GM23338 (cell line): ENCODE data around the gene ZNF787. TPM values are rescaled to one million over a fixed set of nuclear protein-coding genes. Genes with fewer than 3 reads are reported as not detected.

Experiments used
- ATAC-seq: fragments of 200-7000 bp; cut with Tn5 transposase; 3 replicates; pipeline ENCODE4 v1.9.1; 2020
- DNase-seq: peaks from one replicate; pipeline ENCODE4 v3.0.0-alpha.2; 2015; ENCODE audit warnings: low spot score
- H2AFZ ChIP-seq: fragments of 200-600 bp; sonication (generic); 2 replicates; pipeline ENCODE4 v1.8.0; 2016; ENCODE audit warnings: antibody characterized with exemption, mild to moderate bottlenecking, moderate library complexity
- H3F3A ChIP-seq: fragments of 200-600 bp; sonication (generic); replicated peaks from 2 replicates; pipeline ENCODE4 v1.8.0; 2017; ENCODE audit warnings: antibody characterized with exemption, mixed run types, low read depth
- H3K27ac ChIP-seq: fragments of 200-600 bp; sonication (generic); 2 replicates; pipeline ENCODE4 v1.6.1; 2016; ENCODE audit warnings: low read depth
- H3K27me3 ChIP-seq: fragments of 200-600 bp; sonication (generic); 2 replicates; pipeline ENCODE4 v1.8.0; 2016; ENCODE audit warnings: mild to moderate bottlenecking, mixed run types, moderate library complexity; ENCODE audit not compliant: insufficient read depth
- H3K36me3 ChIP-seq: fragments of 200-600 bp; sonication (generic); 2 replicates; pipeline ENCODE4 v1.8.0; 2016; ENCODE audit warnings: mild to moderate bottlenecking; ENCODE audit not compliant: insufficient read depth
- H3K4me1 ChIP-seq: fragments of 200-600 bp; sonication (generic); 2 replicates; pipeline ENCODE4 v1.8.0; 2016; ENCODE audit warnings: mild to moderate bottlenecking, moderate library complexity; ENCODE audit not compliant: insufficient read depth
- H3K4me2 ChIP-seq: fragments of 200-600 bp; sonication (generic); 2 replicates; pipeline ENCODE4 v1.7.1; 2017; ENCODE audit warnings: mixed run types
- H3K4me3 ChIP-seq: fragments of 200-600 bp; sonication (generic); 2 replicates; pipeline ENCODE4 v1.6.1; 2016; ENCODE audit warnings: mixed run types
- H3K79me2 ChIP-seq: fragments of 200-600 bp; sonication (generic); replicated peaks from 2 replicates; pipeline ENCODE4 v1.8.0; 2017; ENCODE audit warnings: mild to moderate bottlenecking; ENCODE audit not compliant: insufficient read depth
- H3K9me2 ChIP-seq: fragments of 200-600 bp; sonication (generic); 2 replicates; pipeline ENCODE4 v1.8.0; 2017; ENCODE audit not compliant: insufficient read depth
- H4K20me1 ChIP-seq: fragments of 200-600 bp; sonication (generic); replicated peaks from 2 replicates; pipeline ENCODE4 v1.8.0; 2017; ENCODE audit warnings: mild to moderate bottlenecking; ENCODE audit not compliant: insufficient read depth
- H3K27ac Mint-ChIP-seq: 2 replicates; pipeline ENCODE4 v1.8.0; 2020; ENCODE audit warnings: inconsistent platforms, mild to moderate bottlenecking, moderate library complexity, mixed read lengths
- H3K27me3 Mint-ChIP-seq: 3 replicates; pipeline ENCODE4 v1.8.0; 2022; ENCODE audit warnings: low read depth, mild to moderate bottlenecking, moderate library complexity, mixed read lengths, inconsistent platforms; ENCODE audit not compliant: insufficient read depth, poor library complexity
- H3K36me3 Mint-ChIP-seq: 3 replicates; pipeline ENCODE4 v1.8.0; 2021; ENCODE audit warnings: low read depth, mild to moderate bottlenecking, inconsistent platforms, moderate library complexity, mixed read lengths
- H3K4me1 Mint-ChIP-seq: 3 replicates; pipeline ENCODE4 v1.8.0; 2020; ENCODE audit warnings: mild to moderate bottlenecking, inconsistent platforms, mixed read lengths
- H3K4me3 Mint-ChIP-seq: 3 replicates; pipeline ENCODE4 v1.8.0; 2021; ENCODE audit warnings: moderate library complexity, mild to moderate bottlenecking, inconsistent platforms, mixed read lengths
- H3K9me3 Mint-ChIP-seq: 3 replicates; pipeline ENCODE4 v1.8.0; 2020; ENCODE audit warnings: moderate library complexity, mild to moderate bottlenecking, inconsistent platforms, mixed read lengths
- CREB1 ChIP-seq: fragments of 250-450 bp; sonication (Bioruptor Pico); IDR thresholded peaks from 2 replicates; pipeline ENCODE4 v1.5.0; 2020; ENCODE audit warnings: low read depth, mild to moderate bottlenecking, moderate library complexity
- EZH2 ChIP-seq: fragments of 200-600 bp; sonication (generic); IDR thresholded peaks from one replicate; pipeline ENCODE4 v1.8.0; 2017; ENCODE audit warnings: antibody characterized with exemption, mild to moderate bottlenecking, low read depth; ENCODE audit not compliant: unreplicated experiment
- EZH2phosphoT487 ChIP-seq: fragments of 200-600 bp; sonication (generic); IDR thresholded peaks from one replicate; pipeline ENCODE4 v1.8.1; 2018; ENCODE audit warnings: antibody characterized with exemption; ENCODE audit not compliant: unreplicated experiment
- JUNB ChIP-seq: IDR thresholded peaks from one replicate; pipeline ENCODE4 v1.6.1; 2016; ENCODE audit warnings: antibody characterized with exemption; ENCODE audit not compliant: unreplicated experiment
- NANOG ChIP-seq: IDR thresholded peaks from 2 replicates; pipeline ENCODE4 v1.6.1; 2016; ENCODE audit warnings: antibody characterized with exemption, borderline replicate concordance
- POLR2AphosphoS5 ChIP-seq: IDR thresholded peaks from 2 replicates; pipeline ENCODE4 v1.6.1; 2016; ENCODE audit warnings: antibody characterized with exemption, low read depth
- STAT1 ChIP-seq: IDR thresholded peaks from one replicate; pipeline ENCODE4 v1.6.1; 2016; ENCODE audit warnings: antibody characterized with exemption; ENCODE audit not compliant: unreplicated experiment
- ZNF114 ChIP-seq: fragments of 250-450 bp; sonication (Bioruptor Pico); IDR thresholded peaks from 2 replicates; pipeline ENCODE4 v1.5.0; 2020; ENCODE audit warnings: mild to moderate bottlenecking, moderate library complexity
- ZNF331 ChIP-seq: fragments of 250-450 bp; sonication (Bioruptor Pico); IDR thresholded peaks from 2 replicates; pipeline ENCODE4 v1.5.0; 2020; ENCODE audit warnings: low read depth, mild to moderate bottlenecking, moderate library complexity
- polyA plus RNA-seq: library from polyadenylated mRNA; unstranded; fragments of >200 nt; fragmentation: Nextera tagmentation; extraction: Ambion mirVana; gene quantifications from 2 replicates; pipeline ENCODE4 v1.2.1, GENCODE V29; 2016
- total RNA-seq: library from RNA; depleted of rRNA; stranded (reverse); fragments of >200 nt; shearing (Covaris generic); gene quantifications from 2 replicates; pipeline ENCODE4 v1.2.3, GENCODE V29; 2014
- TF ChIP-seq, protein P1 (sequence below): IDR thresholded peaks from 2 replicates; pipeline ENCODE4 v1.6.1; 2016; ENCODE audit warnings: antibody characterized with exemption
- TF ChIP-seq, protein P2 (sequence below), 2 experiments: fragments of 200-600 bp in 1 of 2; sonication (generic) in 1 of 2; conservative IDR thresholded peaks; 2 replicates each; pipeline versions ENCODE4 v1.5.1 to v1.6.1; 2016 to 2017; ENCODE audit warnings: antibody characterized with exemption in 2 of 2, low read depth in 2 of 2, mild to moderate bottlenecking in 2 of 2, moderate library complexity in 1 of 2
- TF ChIP-seq, protein P3 (sequence below): IDR thresholded peaks from one replicate; pipeline ENCODE4 v1.6.1; 2018; ENCODE audit warnings: antibody characterized with exemption; ENCODE audit not compliant: unreplicated experiment
- TF ChIP-seq, protein P4 (sequence below): fragments of 250-450 bp; sonication (Bioruptor Pico); IDR thresholded peaks from 2 replicates; pipeline ENCODE4 v1.5.0; 2020; ENCODE audit warnings: mild to moderate bottlenecking, moderate library complexity

ZNF787 gene
- total and polyA plus RNA-seq, 2 experiments from 2014 or later = 12.5 to 44.6 TPM

DNA sequence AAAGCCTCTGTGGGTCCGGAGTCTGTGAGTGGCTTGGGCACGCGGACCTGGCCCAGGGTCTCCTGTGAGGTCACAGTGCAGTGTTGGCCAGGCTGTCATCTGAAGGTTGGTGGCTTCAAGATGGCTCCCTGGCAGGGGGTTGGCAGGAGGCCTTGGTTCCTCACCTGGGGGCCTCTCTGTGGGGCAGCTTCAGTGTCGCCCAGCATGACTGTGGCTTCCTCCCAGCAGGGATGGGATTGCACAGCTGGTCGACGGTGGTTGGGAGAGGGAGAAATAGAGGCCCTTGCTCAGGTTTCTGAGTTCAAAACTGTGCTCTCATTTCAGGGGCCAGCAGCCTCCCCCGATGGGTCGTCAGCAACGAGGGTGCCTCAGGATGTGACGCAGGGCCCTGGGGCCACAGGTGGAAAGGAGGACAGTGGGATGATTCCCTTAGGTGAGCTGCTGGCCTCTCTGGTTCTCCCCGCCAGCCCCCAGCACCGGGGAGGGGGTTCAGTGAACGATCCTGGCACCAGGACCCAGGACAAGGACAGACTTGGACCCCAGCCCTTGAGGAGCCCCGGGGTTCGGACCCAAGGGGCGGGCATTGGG lies 37.2 kb upstream of the ZNF787 start:
- no peak for ATAC-seq
- Mint-ChIP-seq H3K4me3 (no peak overlapping the region), H3K27me3 (peaks cover 1% of the 10 kb centered on the region), H3K9me3 (no peaks in the 10 kb centered on the region; the same call in 1 of the 3 replicates), H3K4me1 (peaks cover 8% of the 10 kb centered on the region), H3K36me3 (peaks cover 29% of the 10 kb centered on the region), H3K27ac (no peak overlapping the region)
- DNase-seq = no peak
- Histone ChIP-seq H2AFZ (no peak overlapping the region), H3K4me1 (peaks cover 5% of the 10 kb centered on the region), H3K4me3 (no peak overlapping the region), H3K27me3 (no peaks in the 10 kb centered on the region), H3F3A (peaks cover 2% of the 10 kb centered on the region; the same call in 1 of the 2 replicates), H3K36me3 (no peaks in the 10 kb centered on the region), H3K27ac (no peak overlapping the region), H3K4me2 (no peak overlapping the region), H3K9me2 (no peaks in the 10 kb centered on the region), H4K20me1 (0 out of 2 replicates have a peak, but pooled peaks cover 6% of the 10 kb centered on the region), H3K79me2 (no peaks in the 10 kb centered on the region)
- no peak for TF ChIP-seq STAT1
- TF ChIP-seq NANOG = no peak
- TF ChIP-seq, protein P1, sequence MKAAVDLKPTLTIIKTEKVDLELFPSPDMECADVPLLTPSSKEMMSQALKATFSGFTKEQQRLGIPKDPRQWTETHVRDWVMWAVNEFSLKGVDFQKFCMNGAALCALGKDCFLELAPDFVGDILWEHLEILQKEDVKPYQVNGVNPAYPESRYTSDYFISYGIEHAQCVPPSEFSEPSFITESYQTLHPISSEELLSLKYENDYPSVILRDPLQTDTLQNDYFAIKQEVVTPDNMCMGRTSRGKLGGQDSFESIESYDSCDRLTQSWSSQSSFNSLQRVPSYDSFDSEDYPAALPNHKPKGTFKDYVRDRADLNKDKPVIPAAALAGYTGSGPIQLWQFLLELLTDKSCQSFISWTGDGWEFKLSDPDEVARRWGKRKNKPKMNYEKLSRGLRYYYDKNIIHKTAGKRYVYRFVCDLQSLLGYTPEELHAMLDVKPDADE = no peak
- TF ChIP-seq, protein P2, sequence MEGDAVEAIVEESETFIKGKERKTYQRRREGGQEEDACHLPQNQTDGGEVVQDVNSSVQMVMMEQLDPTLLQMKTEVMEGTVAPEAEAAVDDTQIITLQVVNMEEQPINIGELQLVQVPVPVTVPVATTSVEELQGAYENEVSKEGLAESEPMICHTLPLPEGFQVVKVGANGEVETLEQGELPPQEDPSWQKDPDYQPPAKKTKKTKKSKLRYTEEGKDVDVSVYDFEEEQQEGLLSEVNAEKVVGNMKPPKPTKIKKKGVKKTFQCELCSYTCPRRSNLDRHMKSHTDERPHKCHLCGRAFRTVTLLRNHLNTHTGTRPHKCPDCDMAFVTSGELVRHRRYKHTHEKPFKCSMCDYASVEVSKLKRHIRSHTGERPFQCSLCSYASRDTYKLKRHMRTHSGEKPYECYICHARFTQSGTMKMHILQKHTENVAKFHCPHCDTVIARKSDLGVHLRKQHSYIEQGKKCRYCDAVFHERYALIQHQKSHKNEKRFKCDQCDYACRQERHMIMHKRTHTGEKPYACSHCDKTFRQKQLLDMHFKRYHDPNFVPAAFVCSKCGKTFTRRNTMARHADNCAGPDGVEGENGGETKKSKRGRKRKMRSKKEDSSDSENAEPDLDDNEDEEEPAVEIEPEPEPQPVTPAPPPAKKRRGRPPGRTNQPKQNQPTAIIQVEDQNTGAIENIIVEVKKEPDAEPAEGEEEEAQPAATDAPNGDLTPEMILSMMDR (conservative IDR thresholded peaks at IDR 0.05; ENCODE audit: low read depth in 2 of 2) = no peak
- no peak for TF ChIP-seq CREB1 (CRISPR knock-in tag)
- TF ChIP-seq EZH2phosphoT487 = no peak
- TF ChIP-seq ZNF114 (CRISPR knock-in tag) = no peak
- TF ChIP-seq, protein P3, sequence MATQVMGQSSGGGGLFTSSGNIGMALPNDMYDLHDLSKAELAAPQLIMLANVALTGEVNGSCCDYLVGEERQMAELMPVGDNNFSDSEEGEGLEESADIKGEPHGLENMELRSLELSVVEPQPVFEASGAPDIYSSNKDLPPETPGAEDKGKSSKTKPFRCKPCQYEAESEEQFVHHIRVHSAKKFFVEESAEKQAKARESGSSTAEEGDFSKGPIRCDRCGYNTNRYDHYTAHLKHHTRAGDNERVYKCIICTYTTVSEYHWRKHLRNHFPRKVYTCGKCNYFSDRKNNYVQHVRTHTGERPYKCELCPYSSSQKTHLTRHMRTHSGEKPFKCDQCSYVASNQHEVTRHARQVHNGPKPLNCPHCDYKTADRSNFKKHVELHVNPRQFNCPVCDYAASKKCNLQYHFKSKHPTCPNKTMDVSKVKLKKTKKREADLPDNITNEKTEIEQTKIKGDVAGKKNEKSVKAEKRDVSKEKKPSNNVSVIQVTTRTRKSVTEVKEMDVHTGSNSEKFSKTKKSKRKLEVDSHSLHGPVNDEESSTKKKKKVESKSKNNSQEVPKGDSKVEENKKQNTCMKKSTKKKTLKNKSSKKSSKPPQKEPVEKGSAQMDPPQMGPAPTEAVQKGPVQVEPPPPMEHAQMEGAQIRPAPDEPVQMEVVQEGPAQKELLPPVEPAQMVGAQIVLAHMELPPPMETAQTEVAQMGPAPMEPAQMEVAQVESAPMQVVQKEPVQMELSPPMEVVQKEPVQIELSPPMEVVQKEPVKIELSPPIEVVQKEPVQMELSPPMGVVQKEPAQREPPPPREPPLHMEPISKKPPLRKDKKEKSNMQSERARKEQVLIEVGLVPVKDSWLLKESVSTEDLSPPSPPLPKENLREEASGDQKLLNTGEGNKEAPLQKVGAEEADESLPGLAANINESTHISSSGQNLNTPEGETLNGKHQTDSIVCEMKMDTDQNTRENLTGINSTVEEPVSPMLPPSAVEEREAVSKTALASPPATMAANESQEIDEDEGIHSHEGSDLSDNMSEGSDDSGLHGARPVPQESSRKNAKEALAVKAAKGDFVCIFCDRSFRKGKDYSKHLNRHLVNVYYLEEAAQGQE = no peak
- TF ChIP-seq EZH2 = no peak
- TF ChIP-seq, protein P4, sequence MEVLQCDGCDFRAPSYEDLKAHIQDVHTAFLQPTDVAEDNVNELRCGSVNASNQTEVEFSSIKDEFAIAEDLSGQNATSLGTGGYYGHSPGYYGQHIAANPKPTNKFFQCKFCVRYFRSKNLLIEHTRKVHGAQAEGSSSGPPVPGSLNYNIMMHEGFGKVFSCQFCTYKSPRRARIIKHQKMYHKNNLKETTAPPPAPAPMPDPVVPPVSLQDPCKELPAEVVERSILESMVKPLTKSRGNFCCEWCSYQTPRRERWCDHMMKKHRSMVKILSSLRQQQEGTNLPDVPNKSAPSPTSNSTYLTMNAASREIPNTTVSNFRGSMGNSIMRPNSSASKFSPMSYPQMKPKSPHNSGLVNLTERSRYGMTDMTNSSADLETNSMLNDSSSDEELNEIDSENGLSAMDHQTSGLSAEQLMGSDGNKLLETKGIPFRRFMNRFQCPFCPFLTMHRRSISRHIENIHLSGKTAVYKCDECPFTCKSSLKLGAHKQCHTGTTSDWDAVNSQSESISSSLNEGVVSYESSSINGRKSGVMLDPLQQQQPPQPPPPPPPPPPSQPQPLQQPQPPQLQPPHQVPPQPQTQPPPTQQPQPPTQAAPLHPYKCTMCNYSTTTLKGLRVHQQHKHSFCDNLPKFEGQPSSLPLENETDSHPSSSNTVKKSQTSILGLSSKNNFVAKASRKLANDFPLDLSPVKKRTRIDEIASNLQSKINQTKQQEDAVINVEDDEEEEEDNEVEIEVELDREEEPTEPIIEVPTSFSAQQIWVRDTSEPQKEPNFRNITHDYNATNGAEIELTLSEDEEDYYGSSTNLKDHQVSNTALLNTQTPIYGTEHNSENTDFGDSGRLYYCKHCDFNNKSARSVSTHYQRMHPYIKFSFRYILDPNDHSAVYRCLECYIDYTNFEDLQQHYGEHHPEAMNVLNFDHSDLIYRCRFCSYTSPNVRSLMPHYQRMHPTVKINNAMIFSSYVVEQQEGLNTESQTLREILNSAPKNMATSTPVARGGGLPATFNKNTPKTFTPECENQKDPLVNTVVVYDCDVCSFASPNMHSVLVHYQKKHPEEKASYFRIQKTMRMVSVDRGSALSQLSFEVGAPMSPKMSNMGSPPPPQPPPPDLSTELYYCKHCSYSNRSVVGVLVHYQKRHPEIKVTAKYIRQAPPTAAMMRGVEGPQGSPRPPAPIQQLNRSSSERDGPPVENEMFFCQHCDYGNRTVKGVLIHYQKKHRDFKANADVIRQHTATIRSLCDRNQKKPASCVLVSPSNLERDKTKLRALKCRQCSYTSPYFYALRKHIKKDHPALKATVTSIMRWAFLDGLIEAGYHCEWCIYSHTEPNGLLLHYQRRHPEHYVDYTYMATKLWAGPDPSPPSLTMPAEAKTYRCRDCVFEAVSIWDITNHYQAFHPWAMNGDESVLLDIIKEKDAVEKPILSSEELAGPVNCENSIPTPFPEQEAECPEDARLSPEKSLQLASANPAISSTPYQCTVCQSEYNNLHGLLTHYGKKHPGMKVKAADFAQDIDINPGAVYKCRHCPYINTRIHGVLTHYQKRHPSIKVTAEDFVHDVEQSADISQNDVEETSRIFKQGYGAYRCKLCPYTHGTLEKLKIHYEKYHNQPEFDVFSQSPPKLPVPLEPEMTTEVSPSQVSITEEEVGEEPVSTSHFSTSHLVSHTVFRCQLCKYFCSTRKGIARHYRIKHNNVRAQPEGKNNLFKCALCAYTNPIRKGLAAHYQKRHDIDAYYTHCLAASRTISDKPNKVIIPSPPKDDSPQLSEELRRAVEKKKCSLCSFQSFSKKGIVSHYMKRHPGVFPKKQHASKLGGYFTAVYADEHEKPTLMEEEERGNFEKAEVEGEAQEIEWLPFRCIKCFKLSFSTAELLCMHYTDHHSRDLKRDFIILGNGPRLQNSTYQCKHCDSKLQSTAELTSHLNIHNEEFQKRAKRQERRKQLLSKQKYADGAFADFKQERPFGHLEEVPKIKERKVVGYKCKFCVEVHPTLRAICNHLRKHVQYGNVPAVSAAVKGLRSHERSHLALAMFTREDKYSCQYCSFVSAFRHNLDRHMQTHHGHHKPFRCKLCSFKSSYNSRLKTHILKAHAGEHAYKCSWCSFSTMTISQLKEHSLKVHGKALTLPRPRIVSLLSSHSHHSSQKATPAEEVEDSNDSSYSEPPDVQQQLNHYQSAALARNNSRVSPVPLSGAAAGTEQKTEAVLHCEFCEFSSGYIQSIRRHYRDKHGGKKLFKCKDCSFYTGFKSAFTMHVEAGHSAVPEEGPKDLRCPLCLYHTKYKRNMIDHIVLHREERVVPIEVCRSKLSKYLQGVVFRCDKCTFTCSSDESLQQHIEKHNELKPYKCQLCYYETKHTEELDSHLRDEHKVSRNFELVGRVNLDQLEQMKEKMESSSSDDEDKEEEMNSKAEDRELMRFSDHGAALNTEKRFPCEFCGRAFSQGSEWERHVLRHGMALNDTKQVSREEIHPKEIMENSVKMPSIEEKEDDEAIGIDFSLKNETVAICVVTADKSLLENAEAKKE (CRISPR knock-in tag) = no peak
- TF ChIP-seq JUNB = no peak
- TF ChIP-seq POLR2AphosphoS5 = no peak
- no peak for TF ChIP-seq ZNF331 (CRISPR knock-in tag)
